GM21390 (cell line): Measurements from ENCODE around the gene RNF215.

Experiments used
- ATAC-seq: cut with Tn5 transposase; IDR thresholded peaks from one replicate; pipeline ENCODE4 v1.9.1; 2021; ENCODE audit not compliant: unreplicated experiment

The RNF215 gene

DNA sequence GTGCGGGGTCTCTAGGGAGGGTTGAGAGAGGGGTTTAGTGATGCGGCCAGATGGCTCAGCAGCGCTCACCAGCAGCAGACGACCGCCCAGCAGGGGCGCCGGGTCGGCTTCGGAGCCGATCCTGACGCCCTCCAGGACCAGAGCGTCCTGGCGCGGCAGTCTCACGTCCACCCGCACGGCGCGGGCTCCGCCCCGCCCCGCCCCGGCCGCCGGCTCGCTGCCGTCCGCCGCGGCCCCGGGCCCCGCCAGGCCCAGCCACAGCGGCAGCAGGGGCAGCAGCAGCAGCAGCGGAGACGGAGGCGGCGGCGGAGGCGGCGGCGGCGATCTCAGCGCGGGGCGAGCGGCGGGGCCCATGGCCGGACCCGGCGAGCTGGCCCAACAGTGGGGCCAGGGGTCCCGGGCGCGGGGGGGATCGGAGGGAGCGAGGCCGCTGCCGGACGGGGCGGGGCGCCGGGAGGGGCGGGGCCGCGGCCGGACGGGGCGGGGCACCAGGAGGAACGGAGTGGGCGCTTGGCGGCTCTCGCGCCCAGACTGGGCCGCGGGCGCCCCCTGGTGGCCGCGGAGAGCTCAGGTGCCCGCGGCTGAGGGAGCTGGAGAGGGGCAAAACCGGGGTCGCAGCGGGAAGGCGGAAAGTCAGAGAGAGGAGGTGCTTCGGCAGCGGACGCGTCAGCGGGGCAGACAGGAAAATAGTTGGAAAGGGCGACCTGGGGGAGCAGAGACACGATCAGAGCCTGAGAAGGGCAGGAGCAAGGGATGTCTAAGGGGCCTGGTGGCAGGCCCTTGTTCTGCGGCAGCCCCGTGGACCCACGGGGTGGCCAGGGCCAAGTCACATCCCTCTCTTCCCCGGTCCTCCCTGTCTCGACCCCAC lies at the start of gene RNF215:
TSS of gene RNF215 (minus strand) at position 452 of the 868 bp plus-strand sequence. CDS start at position 354, 98 bp downstream.
- peak; percentile 69 for ATAC-seq

GRCh38 chr22:30436196-30436595 lies 49.0 kb upstream of the RNF215 start:
- no peak for ATAC-seq

DNA sequence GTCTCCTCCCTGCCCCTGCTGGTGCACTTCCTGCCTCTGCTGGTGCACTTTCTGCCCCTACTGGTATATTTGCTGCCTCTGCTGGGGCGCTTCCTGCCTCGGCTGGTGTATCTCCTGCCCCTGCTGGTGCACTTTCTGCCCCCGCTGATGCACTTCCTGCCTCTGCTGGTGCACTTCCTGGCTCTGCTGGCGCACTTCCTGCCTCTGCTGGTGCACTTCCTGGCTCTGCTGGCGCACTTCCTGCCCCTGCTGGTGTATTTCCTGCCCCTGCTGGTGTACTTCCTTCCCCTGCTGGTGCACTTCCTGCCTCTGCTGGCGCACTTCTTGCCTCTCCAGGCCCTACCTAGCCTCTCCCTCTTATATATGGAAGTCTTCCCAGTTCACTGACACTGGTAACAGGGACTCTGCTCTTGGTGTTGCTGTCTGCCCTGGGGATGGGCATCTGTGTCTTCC lies 48.5 kb upstream of the RNF215 start:
- ATAC-seq: no peak

DNA sequence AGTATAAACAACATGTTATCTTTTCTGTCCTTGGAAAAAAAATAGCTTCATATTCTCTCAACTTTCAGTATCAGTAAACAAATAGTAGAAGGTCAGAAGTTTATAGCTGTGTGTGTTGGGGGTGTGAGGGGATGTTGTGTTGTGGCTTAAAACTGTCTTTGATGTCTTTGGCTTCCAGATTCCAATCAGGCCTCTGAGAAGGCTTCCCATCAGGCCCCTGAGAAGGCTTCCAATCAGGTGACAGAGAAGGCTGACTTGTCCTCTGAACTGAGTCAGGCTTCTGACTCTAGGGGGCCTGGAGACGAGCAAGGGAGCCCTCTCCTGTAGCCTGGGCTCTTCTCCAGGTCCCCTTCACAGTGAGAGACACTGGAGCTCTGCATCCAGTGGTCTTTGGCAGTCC lies 47.6 kb upstream of the RNF215 start:
- ATAC-seq: no peak

- no peak for ATAC-seq
These were observed 46.6 kb upstream of the RNF215 start for GRCh38 chr22:30433773-30434172.

GRCh38 chr22:30433227-30433626 lies 46.0 kb upstream of the RNF215 start:
- no peak for ATAC-seq

DNA sequence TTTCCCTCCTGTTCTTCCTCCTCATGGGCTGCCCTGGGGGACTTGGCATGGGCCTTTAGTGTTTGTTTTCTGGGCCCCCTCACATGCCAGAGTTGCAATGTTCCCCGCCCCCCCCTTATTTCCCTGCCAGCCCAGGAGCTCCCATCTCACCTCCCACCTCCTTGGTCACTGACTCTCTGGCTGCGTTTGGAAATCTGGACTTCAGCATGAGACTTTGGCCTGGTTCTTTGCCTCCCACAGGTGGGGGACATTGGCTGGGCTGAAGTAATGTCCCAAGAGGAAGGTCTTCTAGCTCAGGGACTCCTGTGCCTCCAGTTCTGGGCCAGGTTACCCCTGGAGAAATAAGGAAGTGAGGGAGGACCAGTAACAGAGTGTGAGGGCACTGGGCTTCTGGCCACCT lies 45.3 kb upstream of the RNF215 start:
- no peak for ATAC-seq

- no peak for ATAC-seq
These were observed 44.9 kb upstream of the RNF215 start for GRCh38 chr22:30432096-30432495.

- no peak for ATAC-seq
These were observed 43.7 kb upstream of the RNF215 start for GRCh38 chr22:30430933-30431332.

GRCh38 chr22:30429887-30430286 lies 42.7 kb upstream of the RNF215 start:
- no peak for ATAC-seq

GRCh38 chr22:30427871-30428270 lies 40.7 kb upstream of the RNF215 start:
- ATAC-seq: no peak

GRCh38 chr22:30426388-30427353 lies 39.5 kb upstream of the RNF215 start:
- ATAC-seq: no peak

- no peak for ATAC-seq
These were observed 38.6 kb upstream of the RNF215 start, which contains the start of gene MTFP1 for GRCh38 chr22:30425616-30426387. TSS of gene MTFP1 (plus strand) at chr22:30425768. CDS start at chr22:30425880, 112 bp downstream.

- no peak for ATAC-seq
These were observed 38.1 kb upstream of the RNF215 start for GRCh38 chr22:30425327-30425615.

DNA sequence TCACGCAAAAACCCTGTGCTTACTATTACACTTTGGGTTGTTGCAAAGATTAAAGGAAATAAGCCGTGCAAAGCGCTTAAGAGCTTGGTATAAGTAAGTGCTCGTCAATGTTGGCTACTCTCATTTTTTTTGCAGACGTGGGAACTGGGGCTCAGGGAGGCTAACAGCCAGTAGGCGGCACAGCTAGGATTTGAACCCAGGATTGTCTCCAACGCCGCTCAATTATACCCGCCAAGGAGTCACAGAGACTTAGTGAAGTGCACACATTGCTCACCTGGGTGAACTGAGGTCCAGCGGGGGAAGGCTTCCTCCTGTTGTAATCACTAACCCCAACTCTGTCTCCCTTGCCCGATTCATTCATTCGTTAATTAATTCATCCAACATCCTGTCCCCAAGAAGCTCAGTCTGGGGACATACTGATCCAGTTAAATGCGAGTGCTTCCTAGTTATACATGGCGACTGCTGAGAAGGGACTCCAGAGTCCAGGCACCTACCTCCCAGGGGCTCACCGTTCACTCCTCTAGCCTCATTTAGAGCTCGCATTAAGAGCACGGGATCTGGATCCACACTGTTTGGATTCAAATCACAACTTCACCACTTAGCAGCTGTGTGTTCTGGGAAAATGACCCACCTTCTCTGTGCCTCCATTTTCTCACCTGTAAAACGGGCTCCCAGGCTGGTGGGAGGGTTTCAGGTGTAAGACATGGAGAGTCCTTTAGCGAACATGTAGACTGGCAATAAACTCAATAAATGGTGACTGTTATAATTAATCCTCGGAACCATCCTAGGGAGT lies 37.5 kb upstream of the RNF215 start:
- ATAC-seq: no peak

- ATAC-seq: peak; percentile 82
These were observed 36.8 kb upstream of the RNF215 start for GRCh38 chr22:30423959-30424533.

GRCh38 chr22:30423301-30423958 lies 36.2 kb upstream of the RNF215 start:
- peak; percentile 32 for ATAC-seq

DNA sequence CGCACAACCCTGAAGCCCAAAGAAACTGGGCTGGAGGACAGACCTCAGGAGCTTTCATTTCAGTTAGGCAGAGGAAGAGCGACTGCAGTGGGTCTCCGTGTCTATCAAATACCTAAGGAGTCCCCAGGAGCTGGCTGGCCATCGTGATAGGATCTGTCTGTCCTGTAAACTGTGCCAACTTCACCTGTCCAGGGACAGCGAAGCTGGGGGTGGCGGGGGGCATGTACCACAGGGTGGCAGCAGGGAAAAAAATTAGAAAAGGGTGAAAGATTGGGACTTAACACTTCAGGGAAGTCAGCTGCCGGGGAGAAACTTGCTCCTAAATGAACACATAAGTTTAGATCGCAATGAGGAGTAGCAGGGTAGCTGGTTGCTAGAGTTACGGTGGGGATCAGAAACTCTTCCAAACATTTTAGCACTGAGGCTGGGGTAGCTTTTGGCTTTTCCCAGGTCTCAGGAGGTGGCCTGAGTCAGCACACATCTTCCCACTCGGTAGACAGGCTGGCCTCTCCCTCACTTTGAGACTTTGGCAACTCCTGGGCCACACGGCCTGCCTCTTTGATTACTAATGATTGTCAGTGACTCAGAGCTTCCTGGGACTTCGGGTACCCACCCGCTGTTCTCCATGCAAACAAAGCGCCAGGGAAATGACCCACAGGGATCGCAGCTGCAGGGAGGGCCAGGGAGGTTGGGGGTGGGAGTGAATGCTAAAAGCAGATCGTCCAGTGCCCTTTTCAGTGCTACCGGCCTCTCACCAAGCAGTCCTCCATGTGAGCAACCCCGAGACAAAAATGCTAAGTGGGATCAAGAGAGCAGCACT lies 35.5 kb upstream of the RNF215 start:
- no peak for ATAC-seq
